Colonic mucosa (tissue), 4 donors: ENCODE data around the gene LOXL3. TPM values are rescaled to one million over a fixed set of nuclear protein-coding genes. Genes with fewer than 3 reads are reported as not detected.

Source experiments
- DNase-seq: peaks from one replicate; pipeline ENCODE4 v3.0.0-alpha.2; 2020
- H3K27ac ChIP-seq: fragments of 200-600 bp; one replicate; pipeline ENCODE4 v1.8.0; 2021
- H3K27me3 ChIP-seq: fragments of 200-600 bp; one replicate; pipeline ENCODE4 v1.8.0; 2021
- H3K36me3 ChIP-seq: fragments of 200-600 bp; one replicate; pipeline ENCODE4 v1.8.0; 2021
- H3K4me1 ChIP-seq: fragments of 200-600 bp; one replicate; pipeline ENCODE4 v1.8.0; 2021; ENCODE audit warnings: mild to moderate bottlenecking
- H3K4me3 ChIP-seq: fragments of 200-600 bp; one replicate; pipeline ENCODE4 v1.8.0; 2021
- H3K9ac ChIP-seq, 2 donors: one replicate each; pipeline ENCODE4 v1.7.0; 2013; ENCODE audit warnings: control low read depth in 2 of 2, low read depth in 2 of 2, low read length in 2 of 2
- H3K9me3 ChIP-seq: fragments of 200-600 bp; one replicate; pipeline ENCODE4 v1.8.0; 2021
- intact Hi-C: fragments of 100-400 bp; cut with DNase I; formaldehyde crosslinking; loops from one replicate; pipeline ENCODE4 v1.14.1; 2022
- total RNA-seq, 2 donors: library from RNA; stranded (reverse); fragmentation: NEBNext Ultra II Directional in 1 of 2; extraction: Animal tissue kit (Norgen Biotek cat#: 25700) in 1 of 2; gene quantifications; one replicate each; pipeline ENCODE4 v1.2.1, GENCODE V29; 2021
- TF ChIP-seq, protein P1 (sequence below): fragments of 200-600 bp; IDR thresholded peaks from one replicate; pipeline ENCODE4 v1.8.0; 2022; ENCODE audit warnings: antibody characterized with exemption, mild to moderate bottlenecking
- donor health status: healthy.
- donor health status: DM: no; HTN: no; CAD: no.
- donor health status: DM: no; HTN: no; CAD: no.

The LOXL3 gene
- total RNA-seq, 2 donors from 2014 or later: 2.9 to 4.7 TPM

DNA sequence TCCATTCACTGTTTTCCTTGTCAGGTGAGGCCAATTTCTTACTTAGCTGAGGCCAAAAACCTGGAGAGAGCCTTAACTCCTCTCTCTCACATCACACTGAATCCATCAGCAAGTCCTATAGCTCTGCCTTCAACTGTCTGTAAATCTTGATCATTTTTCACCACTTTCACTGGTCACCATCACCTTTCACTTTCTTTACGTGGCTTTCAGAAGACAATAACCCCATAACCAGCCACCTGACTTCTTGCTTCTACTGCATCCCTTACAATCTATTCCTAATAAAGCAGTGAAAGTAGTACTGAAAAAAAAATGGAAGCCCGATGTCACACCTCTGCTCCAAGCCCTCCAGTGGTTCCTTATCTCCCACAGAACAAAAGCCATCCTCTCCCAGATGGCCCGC is 7.7 kb downstream of the LOXL3 start:
- no peak overlapping the region for H3K27ac ChIP-seq
- H3K9me3 ChIP-seq: no peaks in the 10 kb centered on the region
- intact Hi-C loops: no loop called here
- DNase-seq: no peak
- H3K36me3 ChIP-seq: no peaks in the 10 kb centered on the region
- no peak overlapping the region for H3K9ac ChIP-seq
- H3K4me3 ChIP-seq: no peak overlapping the region
- H3K4me1 ChIP-seq: no peaks in the 10 kb centered on the region
- no peaks in the 10 kb centered on the region for H3K27me3 ChIP-seq
- TF ChIP-seq, protein P1, sequence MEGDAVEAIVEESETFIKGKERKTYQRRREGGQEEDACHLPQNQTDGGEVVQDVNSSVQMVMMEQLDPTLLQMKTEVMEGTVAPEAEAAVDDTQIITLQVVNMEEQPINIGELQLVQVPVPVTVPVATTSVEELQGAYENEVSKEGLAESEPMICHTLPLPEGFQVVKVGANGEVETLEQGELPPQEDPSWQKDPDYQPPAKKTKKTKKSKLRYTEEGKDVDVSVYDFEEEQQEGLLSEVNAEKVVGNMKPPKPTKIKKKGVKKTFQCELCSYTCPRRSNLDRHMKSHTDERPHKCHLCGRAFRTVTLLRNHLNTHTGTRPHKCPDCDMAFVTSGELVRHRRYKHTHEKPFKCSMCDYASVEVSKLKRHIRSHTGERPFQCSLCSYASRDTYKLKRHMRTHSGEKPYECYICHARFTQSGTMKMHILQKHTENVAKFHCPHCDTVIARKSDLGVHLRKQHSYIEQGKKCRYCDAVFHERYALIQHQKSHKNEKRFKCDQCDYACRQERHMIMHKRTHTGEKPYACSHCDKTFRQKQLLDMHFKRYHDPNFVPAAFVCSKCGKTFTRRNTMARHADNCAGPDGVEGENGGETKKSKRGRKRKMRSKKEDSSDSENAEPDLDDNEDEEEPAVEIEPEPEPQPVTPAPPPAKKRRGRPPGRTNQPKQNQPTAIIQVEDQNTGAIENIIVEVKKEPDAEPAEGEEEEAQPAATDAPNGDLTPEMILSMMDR: no peak

DNA sequence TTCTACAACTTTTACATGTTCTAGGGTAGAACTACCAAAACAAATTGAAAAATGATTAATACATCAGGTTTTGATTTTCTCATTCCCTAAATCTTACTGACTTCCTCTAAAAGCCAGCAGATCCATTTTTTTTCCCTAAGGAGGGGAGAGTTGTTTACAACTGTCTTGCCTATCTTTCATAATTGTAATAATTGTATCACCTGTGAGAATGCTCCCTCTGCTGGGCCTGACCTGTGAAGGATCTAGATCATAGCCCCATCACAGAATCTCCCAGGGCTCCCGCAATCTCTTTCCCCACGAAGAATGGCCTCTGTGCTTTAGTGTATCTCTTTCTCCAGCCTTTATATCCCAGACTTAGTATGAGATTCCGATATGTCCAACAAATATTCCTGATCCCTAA is 9.1 kb downstream of the LOXL3 start:
- no peaks in the 10 kb centered on the region for H3K36me3 ChIP-seq
- intact Hi-C loops: no loop called here
- no peak for DNase-seq

DNA sequence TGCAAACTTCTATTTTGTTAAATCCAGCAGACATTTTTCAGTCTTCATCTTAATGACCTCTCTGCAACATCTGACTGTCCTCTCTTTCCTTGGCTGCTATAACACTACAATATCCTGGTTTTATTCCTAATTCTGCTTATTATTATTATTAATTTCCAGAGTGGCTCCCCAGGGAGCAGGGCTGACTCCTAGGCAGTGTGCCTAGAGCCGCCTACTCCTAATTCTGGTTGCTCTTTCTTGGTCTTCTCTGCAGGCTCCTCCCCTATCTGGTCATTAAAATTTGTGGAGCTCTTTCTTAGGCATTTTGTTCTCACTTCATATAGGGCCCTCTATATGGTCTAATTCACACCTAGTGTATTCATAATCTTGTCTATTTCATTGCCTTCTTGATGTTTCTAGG is 10.8 kb downstream of the LOXL3 start:
- intact Hi-C loops: no loop called here
- H3K9me3 ChIP-seq: no peaks in the 10 kb centered on the region
- no peak overlapping the region for H3K27ac ChIP-seq
- H3K27me3 ChIP-seq: no peaks in the 10 kb centered on the region
- TF ChIP-seq, protein P1: no peak
- H3K9ac ChIP-seq: no peak overlapping the region
- DNase-seq: no peak
- H3K4me1 ChIP-seq: no peaks in the 10 kb centered on the region
- H3K36me3 ChIP-seq: no peaks in the 10 kb centered on the region
- no peak overlapping the region for H3K4me3 ChIP-seq

More for the DNA sequence above, 9.1 kb downstream of the LOXL3 start:
- H3K27me3 ChIP-seq: no peaks in the 10 kb centered on the region
- no peak overlapping the region for H3K27ac ChIP-seq
- TF ChIP-seq, protein P1: no peak
- no peak overlapping the region for H3K4me3 ChIP-seq
- H3K9ac ChIP-seq: no peak overlapping the region
- H3K9me3 ChIP-seq: no peaks in the 10 kb centered on the region
- no peaks in the 10 kb centered on the region for H3K4me1 ChIP-seq

DNA sequence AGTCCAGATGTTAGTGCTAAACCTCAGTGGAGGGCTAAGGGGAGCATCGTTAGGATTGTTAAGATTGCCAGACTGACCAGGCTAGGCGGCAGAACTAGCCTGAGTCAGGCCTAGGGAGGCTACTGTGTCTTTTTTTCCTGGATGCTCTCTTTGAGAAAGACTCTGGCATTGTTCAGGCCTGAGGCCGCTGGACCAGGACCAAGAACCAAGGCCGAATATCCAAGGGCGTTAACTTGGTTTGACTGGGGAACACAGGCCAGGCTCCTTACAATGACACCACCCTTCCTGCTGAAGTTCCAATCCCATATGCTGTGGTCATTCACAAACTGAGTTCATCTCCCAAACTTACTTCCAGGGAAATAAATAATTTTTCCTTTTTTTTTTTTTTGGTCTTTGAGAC is 13.5 kb downstream of the LOXL3 start:
- Histone ChIP-seq H3K27ac (no peak overlapping the region), H3K36me3 (no peaks in the 10 kb centered on the region), H3K4me3 (no peak overlapping the region), H3K4me1 (no peaks in the 10 kb centered on the region), H3K9me3 (no peaks in the 10 kb centered on the region), H3K27me3 (no peaks in the 10 kb centered on the region), H3K9ac (no peak overlapping the region)
- TF ChIP-seq, protein P1: no peak
- intact Hi-C loops: no loop called here
- no peak for DNase-seq

DNA sequence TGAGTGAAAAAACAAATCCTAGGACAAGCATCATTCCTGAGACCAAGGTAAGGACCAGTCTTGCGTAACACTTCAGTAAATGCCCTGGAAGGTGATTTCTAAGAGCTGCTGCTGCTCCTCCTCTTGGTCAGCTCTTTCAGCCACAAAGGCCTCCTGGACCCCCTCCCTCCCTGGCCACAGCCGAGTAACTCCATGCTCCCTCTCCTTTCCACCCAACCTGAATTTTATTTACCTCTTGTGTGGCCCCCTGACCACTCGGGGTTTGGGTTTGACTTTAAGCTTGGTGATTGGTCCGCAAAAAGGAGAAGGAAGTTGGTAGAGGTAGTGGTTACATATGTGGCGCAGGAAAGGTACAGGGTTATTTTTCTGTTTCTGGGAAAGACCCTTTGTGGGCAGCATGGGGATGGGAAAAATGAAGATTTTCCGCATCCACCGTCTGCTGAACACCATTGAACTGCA is 14.8 kb downstream of the LOXL3 start:
- Histone ChIP-seq H3K4me3 (no peak overlapping the region), H3K27ac (no peak overlapping the region), H3K4me1 (no peaks in the 10 kb centered on the region), H3K27me3 (no peaks in the 10 kb centered on the region), H3K36me3 (no peaks in the 10 kb centered on the region), H3K9ac (no peak overlapping the region), H3K9me3 (no peaks in the 10 kb centered on the region)
- intact Hi-C loops: no loop called here
- TF ChIP-seq, protein P1: no peak
- no peak for DNase-seq

DNA sequence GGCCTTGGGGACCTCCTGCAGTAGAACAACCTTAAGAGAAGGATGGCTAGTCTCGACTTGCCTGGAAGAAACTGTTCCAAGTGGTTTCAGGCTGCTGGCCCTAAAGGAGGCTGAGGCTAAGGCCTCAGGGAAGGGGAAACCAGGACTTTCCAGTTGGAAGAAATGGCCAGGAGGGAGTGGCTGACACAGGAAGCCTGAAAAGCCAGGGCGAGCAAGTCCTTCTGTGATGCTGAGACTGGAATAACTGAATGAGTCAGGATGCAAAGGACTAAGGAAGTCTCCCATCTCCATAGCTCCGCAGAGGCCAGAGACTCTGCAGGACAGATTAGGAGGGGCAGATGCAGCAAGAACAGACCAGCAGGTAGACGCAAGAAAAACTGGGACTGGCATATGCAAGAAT is 16.6 kb downstream of the LOXL3 start:
- TF ChIP-seq, protein P1: no peak

More for the DNA sequence above, 16.6 kb downstream of the LOXL3 start:
- H3K27ac ChIP-seq: no peak overlapping the region
- no peak for DNase-seq
- no peak overlapping the region for H3K4me3 ChIP-seq
- no peaks in the 10 kb centered on the region for H3K9me3 ChIP-seq
- H3K27me3 ChIP-seq: no peaks in the 10 kb centered on the region
- no peaks in the 10 kb centered on the region for H3K36me3 ChIP-seq
- intact Hi-C loops: no loop called here
- no peaks in the 10 kb centered on the region for H3K4me1 ChIP-seq
- no peak overlapping the region for H3K9ac ChIP-seq
